ENCODE results near the gene PPT2.
"Not testable (repeated sequence)": the region's sequence is repeated elsewhere in the genome, so short reads cannot be mapped to it uniquely, and the experiment has no call there.

PPT2 gene

GRCh38 chr6:32133786-32134185 lies 20.2 kb upstream of the PPT2 start:
- no peak overlapping the region for H3K4me3 ChIP-seq (ENCODE audit: low read depth in 1 of 2, low read length in 1 of 2)
- no peak overlapping the region for H3K27ac ChIP-seq

GRCh38 chr6:32137454-32137853 lies 16.5 kb upstream of the PPT2 start:
- H3K27ac ChIP-seq, result no peak overlapping the region
- H3K4me3 ChIP-seq (ENCODE audit: low read depth in 1 of 2, low read length in 1 of 2), result no peak overlapping the region
- TF ChIP-seq CTCF (IDR thresholded peaks at IDR 0.05), result no peak
- no peaks in the 10 kb centered on the region for H3K4me1 ChIP-seq (ENCODE audit: control insufficient read depth in 1 of 2, insufficient read depth in 1 of 2, low read depth in 1 of 2, low read length in 1 of 2)
- no peaks in the 10 kb centered on the region for H3K9me3 ChIP-seq
- peaks cover 40% of the 10 kb centered on the region for H3K27me3 ChIP-seq
- H3K36me3 ChIP-seq, result no peaks in the 10 kb centered on the region

More at GRCh38 chr6:32133786-32134185, 20.2 kb upstream of the PPT2 start:
- Histone ChIP-seq H3K4me1 (ENCODE audit: control insufficient read depth in 1 of 2, insufficient read depth in 1 of 2, low read depth in 1 of 2, low read length in 1 of 2) (peaks cover 11 to 19% of the 10 kb centered on the region in 2 experiments), H3K27me3 (peaks cover 48% of the 10 kb centered on the region), H3K9me3 (no peaks in the 10 kb centered on the region), H3K36me3 (no peaks in the 10 kb centered on the region)
- no peak for TF ChIP-seq CTCF (IDR thresholded peaks at IDR 0.05)

GRCh38 chr6:32139590-32139989 lies 14.4 kb upstream of the PPT2 start:
- Histone ChIP-seq H3K27ac (no peak overlapping the region), H3K4me3 (ENCODE audit: low read depth in 1 of 2, low read length in 1 of 2) (no peak overlapping the region), H3K27me3 (peaks cover 19% of the 10 kb centered on the region), H3K36me3 (no peaks in the 10 kb centered on the region), H3K9me3 (no peaks in the 10 kb centered on the region), H3K4me1 (ENCODE audit: control insufficient read depth in 1 of 2, insufficient read depth in 1 of 2, low read depth in 1 of 2, low read length in 1 of 2) (no peaks in the 10 kb centered on the region)
- TF ChIP-seq CTCF (IDR thresholded peaks at IDR 0.05), result no peak

GRCh38 chr6:32140420-32141046 lies 13.4 kb upstream of the PPT2 start:
- TF ChIP-seq CTCF (IDR thresholded peaks at IDR 0.05), result no peak
- no peaks in the 10 kb centered on the region for H3K4me1 ChIP-seq (ENCODE audit: control insufficient read depth in 1 of 2, insufficient read depth in 1 of 2, low read depth in 1 of 2, low read length in 1 of 2)
- no peaks in the 10 kb centered on the region for H3K9me3 ChIP-seq

GRCh38 chr6:32144238-32144637 lies 9.7 kb upstream of the PPT2 start:
- not testable (repeated sequence) for H3K4me3 ChIP-seq (ENCODE audit: low read depth in 1 of 2, low read length in 1 of 2); H3K36me3 ChIP-seq; H3K27ac ChIP-seq; H3K4me1 ChIP-seq (ENCODE audit: control insufficient read depth in 1 of 2, insufficient read depth in 1 of 2, low read depth in 1 of 2, low read length in 1 of 2); H3K9me3 ChIP-seq
- peaks cover 35% of the 10 kb centered on the region for H3K27me3 ChIP-seq

More at GRCh38 chr6:32140420-32141046, 13.4 kb upstream of the PPT2 start:
- Histone ChIP-seq H3K27ac (no peak overlapping the region), H3K4me3 (ENCODE audit: low read depth in 1 of 2, low read length in 1 of 2) (no peak overlapping the region), H3K36me3 (no peaks in the 10 kb centered on the region), H3K27me3 (peaks cover 10% of the 10 kb centered on the region)

GRCh38 chr6:32146287-32146686 lies 7.7 kb upstream of the PPT2 start:
- Histone ChIP-seq H3K4me3 (ENCODE audit: low read depth in 1 of 2, low read length in 1 of 2) (no peak overlapping the region), H3K27ac (no peak overlapping the region), H3K4me1 (ENCODE audit: control insufficient read depth in 1 of 2, insufficient read depth in 1 of 2, low read depth in 1 of 2, low read length in 1 of 2) (peaks cover 10% of the 10 kb centered on the region in 2 experiments), H3K36me3 (no peaks in the 10 kb centered on the region), H3K9me3 (no peaks in the 10 kb centered on the region), H3K27me3 (peaks cover 55% of the 10 kb centered on the region)
- TF ChIP-seq CTCF (IDR thresholded peaks at IDR 0.05), result no peak

Data from neutrophil (primary cell).